Loucy (cell line): ENCODE data around the gene E2F8.

Experiments used
- H2AFZ ChIP-seq: fragments of 200-600 bp; sonication (generic); 2 replicates; pipeline ENCODE4 v1.6.0; 2016; ENCODE audit warnings: antibody characterized with exemption, mild to moderate bottlenecking, low read length, moderate library complexity
- H3F3A ChIP-seq: fragments of 200-600 bp; 2 replicates; pipeline ENCODE4 v1.6.0; 2016; ENCODE audit warnings: antibody characterized with exemption, low read depth, mild to moderate bottlenecking
- H3K27me3 ChIP-seq: fragments of 200-600 bp; sonication (generic); 2 replicates; pipeline ENCODE4 v1.6.1; 2014; ENCODE audit warnings: low read length, mild to moderate bottlenecking; ENCODE audit not compliant: insufficient read depth, poor library complexity, severe bottlenecking
- H3K36me3 ChIP-seq: fragments of 200-600 bp; sonication (generic); 2 replicates; pipeline ENCODE4 v1.6.1; 2016; ENCODE audit warnings: low read length; ENCODE audit not compliant: insufficient read depth
- H3K4me1 ChIP-seq: fragments of 200-600 bp; sonication (generic); 2 replicates; pipeline ENCODE4 v1.5.1; 2014; ENCODE audit warnings: low read length, mild to moderate bottlenecking; ENCODE audit not compliant: insufficient read depth, poor library complexity, severe bottlenecking
- H3K4me2 ChIP-seq: fragments of 200-600 bp; sonication (generic); 2 replicates; pipeline ENCODE4 v1.6.0; 2014; ENCODE audit warnings: antibody characterized with exemption, low read length, low read depth, mild to moderate bottlenecking; ENCODE audit not compliant: poor library complexity, severe bottlenecking
- H3K4me3 ChIP-seq: fragments of 200-600 bp; sonication (generic); 2 replicates; pipeline ENCODE4 v1.5.1; 2014; ENCODE audit warnings: low read length, mild to moderate bottlenecking, mixed read lengths; ENCODE audit not compliant: poor library complexity, severe bottlenecking
- H3K79me2 ChIP-seq: fragments of 200-600 bp; sonication (generic); 2 replicates; pipeline ENCODE4 v1.6.1; 2014; ENCODE audit warnings: low read length; ENCODE audit not compliant: insufficient read depth
- H3K9ac ChIP-seq: fragments of 200-600 bp; sonication (generic); 2 replicates; pipeline ENCODE4 v1.6.0; 2014; ENCODE audit warnings: mild to moderate bottlenecking, low read depth, low read length, moderate library complexity; ENCODE audit not compliant: poor library complexity, severe bottlenecking
- H3K9me2 ChIP-seq: fragments of 200-600 bp; sonication (generic); replicated peaks from 2 replicates; pipeline ENCODE4 v1.6.1; 2016; ENCODE audit warnings: low read depth, low read length, mixed read lengths
- H3K9me3 ChIP-seq: fragments of 200-600 bp; sonication (generic); 2 replicates; pipeline ENCODE4 v1.6.1; 2014; ENCODE audit warnings: mild to moderate bottlenecking, antibody characterized with exemption, low read length, low read depth; ENCODE audit not compliant: insufficient read depth
- H4K20me1 ChIP-seq: fragments of 200-600 bp; sonication (generic); 2 replicates; pipeline ENCODE4 v1.6.0; 2014; ENCODE audit warnings: antibody characterized with exemption, low read length, mild to moderate bottlenecking; ENCODE audit not compliant: insufficient read depth, poor library complexity, severe bottlenecking
- CTCF ChIP-seq: fragments of 200-600 bp; sonication (generic); conservative IDR thresholded peaks from 2 replicates; pipeline ENCODE4 v1.5.1; 2014; ENCODE audit warnings: mild to moderate bottlenecking, antibody characterized with exemption, low read length
- EZH2phosphoT487 ChIP-seq: fragments of 200-600 bp; IDR thresholded peaks from 2 replicates; pipeline ENCODE4 v1.6.1; 2018; ENCODE audit warnings: antibody characterized with exemption, mild to moderate bottlenecking, moderate library complexity, borderline replicate concordance

E2F8 gene

GRCh38 chr11:19200410-19201201 lies 40.1 kb downstream of the E2F8 start:
- peak overlapping the region; percentile 75 for H3K9ac ChIP-seq

GRCh38 chr11:19199771-19200170 lies 41.0 kb downstream of the E2F8 start:
- Histone ChIP-seq H3F3A (peaks cover 30% of the 10 kb centered on the region), H3K36me3 (no peaks in the 10 kb centered on the region; the same call in 1 of the 2 replicates), H4K20me1 (no peaks in the 10 kb centered on the region), H3K79me2 (no peaks in the 10 kb centered on the region), H3K9ac (peak overlapping the region; percentile 75), H3K9me3 (peaks cover 9% of the 10 kb centered on the region), H3K4me3 (peak overlapping the region; percentile 52), H3K4me1 (peaks cover 61% of the 10 kb centered on the region), H3K9me2 (no peaks in the 10 kb centered on the region), H3K27me3 (no peaks in the 10 kb centered on the region), H3K4me2 (peak overlapping the region; percentile 72), H2AFZ (no peak overlapping the region)
- no peak for TF ChIP-seq CTCF
- no peak for TF ChIP-seq EZH2phosphoT487

More at GRCh38 chr11:19200410-19201201, 40.1 kb downstream of the E2F8 start:
- no peaks in the 10 kb centered on the region for H3K9me2 ChIP-seq
- H3K4me2 ChIP-seq: peak overlapping the region; percentile 72
- no peaks in the 10 kb centered on the region for H3K27me3 ChIP-seq
- no peaks in the 10 kb centered on the region; the same call in 1 of the 2 replicates for H3K36me3 ChIP-seq
- peaks cover 69% of the 10 kb centered on the region for H3K4me1 ChIP-seq
- no peaks in the 10 kb centered on the region for H3K79me2 ChIP-seq
- H3K9me3 ChIP-seq: peaks cover 9% of the 10 kb centered on the region
- no peaks in the 10 kb centered on the region for H4K20me1 ChIP-seq
- no peak overlapping the region for H2AFZ ChIP-seq
- peaks cover 30% of the 10 kb centered on the region for H3F3A ChIP-seq
- no peak for TF ChIP-seq EZH2phosphoT487
- TF ChIP-seq CTCF: no peak
- H3K4me3 ChIP-seq: peak overlapping the region; percentile 52

- no peaks in the 10 kb centered on the region for H3K79me2 ChIP-seq
- H4K20me1 ChIP-seq: no peaks in the 10 kb centered on the region
- TF ChIP-seq EZH2phosphoT487: no peak
- TF ChIP-seq CTCF: no peak
- H3K4me2 ChIP-seq: peak overlapping the region; percentile 72
- peak overlapping the region; percentile 52 for H3K4me3 ChIP-seq
- peaks cover 9% of the 10 kb centered on the region for H3K9me3 ChIP-seq
- no peaks in the 10 kb centered on the region; the same call in 1 of the 2 replicates for H3K36me3 ChIP-seq
- peak overlapping the region; percentile 75 for H3K9ac ChIP-seq
- H3F3A ChIP-seq: peaks cover 30% of the 10 kb centered on the region
- H3K4me1 ChIP-seq: peaks cover 60% of the 10 kb centered on the region
- H3K9me2 ChIP-seq: no peaks in the 10 kb centered on the region
- H2AFZ ChIP-seq: no peak overlapping the region
- no peaks in the 10 kb centered on the region for H3K27me3 ChIP-seq
Observed at GRCh38 chr11:19199048-19199447, 41.7 kb downstream of the E2F8 start.
